HG03103 (cell line): Measurements from ENCODE around the gene GFAP.

ENCODE experiments used
- ATAC-seq: cut with Tn5 transposase; IDR thresholded peaks from one replicate; pipeline ENCODE4 v1.9.1; 2021; ENCODE audit warnings: low read depth; ENCODE audit not compliant: unreplicated experiment

Gene GFAP

GRCh38 chr17:44915862-44916780, 821 bp upstream of the GFAP start:
- no peak for ATAC-seq

- ATAC-seq = no peak
Measured at GRCh38 chr17:44914698-44915271, 515 bp downstream of the GFAP start.

GRCh38 chr17:44914148-44914547, 1.2 kb downstream of the GFAP start:
- ATAC-seq = no peak

GRCh38 chr17:44913676-44914075, 1.6 kb downstream of the GFAP start:
- ATAC-seq = no peak

- no peak for ATAC-seq
Measured at GRCh38 chr17:44912763-44913544, 2.3 kb downstream of the GFAP start.

- no peak for ATAC-seq
Measured at GRCh38 chr17:44911133-44912001, 3.9 kb downstream of the GFAP start.

GRCh38 chr17:44910231-44911106, 4.8 kb downstream of the GFAP start:
- ATAC-seq = no peak

- no peak for ATAC-seq
Measured at GRCh38 chr17:44909681-44910144, 5.6 kb downstream of the GFAP start.

GRCh38 chr17:44908761-44909326, 6.5 kb downstream of the GFAP start:
- no peak for ATAC-seq

GRCh38 chr17:44907729-44908470, 7.4 kb downstream of the GFAP start:
- ATAC-seq = no peak

- no peak for ATAC-seq
Measured at GRCh38 chr17:44906763-44907728, 8.3 kb downstream of the GFAP start.

GRCh38 chr17:44906010-44906646, 9.2 kb downstream of the GFAP start:
- ATAC-seq = no peak

- ATAC-seq = no peak
Measured at GRCh38 chr17:44905006-44906000, 10.0 kb downstream of the GFAP start.

GRCh38 chr17:44904001-44904984, 11.0 kb downstream of the GFAP start:
- no peak for ATAC-seq
